Subcutaneous abdominal adipose tissue (tissue), 5 donors: ENCODE results near the gene CDC20.

Experiments
- H3K27ac ChIP-seq: one replicate; pipeline ENCODE4 v1.7.0; 2013; ENCODE audit warnings: low read depth, mild to moderate bottlenecking, inconsistent platforms, low read length, moderate library complexity
- H3K27me3 ChIP-seq, 5 donors: one replicate each; pipeline ENCODE4 v1.7.0; 2013; ENCODE audit warnings: low read length in 5 of 5, inconsistent platforms in 1 of 5; ENCODE audit not compliant: control insufficient read depth in 5 of 5, insufficient read depth in 4 of 5
- H3K36me3 ChIP-seq, 5 donors: one replicate each; pipeline ENCODE4 v1.7.0; 2013; ENCODE audit warnings: low read length in 5 of 5; ENCODE audit not compliant: control insufficient read depth in 5 of 5, insufficient read depth in 5 of 5
- H3K4me1 ChIP-seq, 5 donors: one replicate each; pipeline ENCODE4 v1.7.0; 2013; ENCODE audit warnings: low read length in 5 of 5, mild to moderate bottlenecking in 3 of 5, moderate library complexity in 1 of 5; ENCODE audit not compliant: control insufficient read depth in 5 of 5, insufficient read depth in 5 of 5
- H3K4me3 ChIP-seq, 5 donors: one replicate each; pipeline ENCODE4 v1.7.0; 2013; ENCODE audit warnings: low read length in 5 of 5, low read depth in 1 of 5
- H3K9ac ChIP-seq, 5 donors: one replicate each; pipeline ENCODE4 v1.7.0; 2013; ENCODE audit warnings: low read length in 5 of 5, mild to moderate bottlenecking in 4 of 5, moderate library complexity in 3 of 5
- H3K9me3 ChIP-seq, 5 donors: one replicate each; pipeline ENCODE4 v1.7.0; 2013; ENCODE audit warnings: low read length in 5 of 5; ENCODE audit not compliant: control insufficient read depth in 5 of 5
- donor health status: healthy.
- donor health status: healthy.
- donor health status: healthy.
- donor health status: healthy.
- donor health status: healthy.

Gene CDC20

GRCh38 chr1:43316738-43317520 lies 41.9 kb upstream of the CDC20 start:
- H3K9me3 ChIP-seq: no peaks in the 10 kb centered on the region
- H3K9ac ChIP-seq: no peak overlapping the region
- no peaks in the 10 kb centered on the region for H3K27me3 ChIP-seq
- no peak overlapping the region for H3K27ac ChIP-seq
- no peak overlapping the region for H3K4me3 ChIP-seq
- peaks cover 0 to 75% (median 48%) of the 10 kb centered on the region in 5 donors for H3K36me3 ChIP-seq
- peaks cover 9 to 68% (median 43%) of the 10 kb centered on the region in 5 donors for H3K4me1 ChIP-seq

GRCh38 chr1:43317817-43318471 lies 40.8 kb upstream of the CDC20 start:
- H3K4me1 ChIP-seq: peaks cover 6 to 59% (median 43%) of the 10 kb centered on the region in 5 donors
- H3K36me3 ChIP-seq: peaks cover 0 to 74% (median 45%) of the 10 kb centered on the region in 5 donors
- H3K27ac ChIP-seq: no peak overlapping the region
- no peak overlapping the region for H3K4me3 ChIP-seq
- no peak overlapping the region for H3K9ac ChIP-seq
- H3K9me3 ChIP-seq: no peaks in the 10 kb centered on the region
- no peaks in the 10 kb centered on the region for H3K27me3 ChIP-seq

- H3K27ac ChIP-seq: no peak overlapping the region
- no peaks in the 10 kb centered on the region for H3K9me3 ChIP-seq
- H3K4me1 ChIP-seq: peaks cover 6 to 51% (median 37%) of the 10 kb centered on the region in 5 donors
- peaks cover 0 to 71% (median 42%) of the 10 kb centered on the region in 5 donors for H3K36me3 ChIP-seq
- no peak overlapping the region for H3K4me3 ChIP-seq
- no peak overlapping the region for H3K9ac ChIP-seq
- H3K27me3 ChIP-seq: no peaks in the 10 kb centered on the region
Observed at GRCh38 chr1:43318831-43319230, 40.0 kb upstream of the CDC20 start.

DNA sequence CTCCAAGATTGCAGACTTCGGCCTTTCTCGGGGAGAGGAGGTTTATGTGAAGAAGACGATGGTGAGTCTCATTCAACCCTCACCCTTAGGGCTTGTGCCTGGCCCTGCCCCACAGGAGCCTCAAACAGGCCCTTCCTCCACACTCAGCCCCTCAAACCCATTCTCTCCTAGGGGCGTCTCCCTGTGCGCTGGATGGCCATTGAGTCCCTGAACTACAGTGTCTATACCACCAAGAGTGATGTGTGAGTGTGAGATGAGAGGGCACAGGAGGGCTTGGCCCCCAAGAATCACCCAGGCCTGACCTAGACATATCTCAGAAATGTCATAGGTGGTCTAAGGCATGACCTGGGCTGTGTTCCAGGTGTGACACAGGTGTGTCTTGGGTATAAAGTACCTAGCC lies 39.5 kb upstream of the CDC20 start:
- Histone ChIP-seq H3K9me3 (peaks cover 0 to 1% (median 0%) of the 10 kb centered on the region in 5 donors), H3K36me3 (peaks cover 0 to 74% (median 45%) of the 10 kb centered on the region in 5 donors), H3K27me3 (no peaks in the 10 kb centered on the region), H3K27ac (no peak overlapping the region), H3K4me3 (no peak overlapping the region), H3K4me1 (peaks cover 6 to 47% (median 33%) of the 10 kb centered on the region in 5 donors), H3K9ac (no peak overlapping the region)

- Histone ChIP-seq H3K27ac (no peak overlapping the region), H3K9ac (no peak overlapping the region), H3K9me3 (peaks cover 0 to 6% (median 3%) of the 10 kb centered on the region in 5 donors), H3K4me3 (no peak overlapping the region), H3K27me3 (no peaks in the 10 kb centered on the region), H3K36me3 (peaks cover 0 to 79% (median 47%) of the 10 kb centered on the region in 5 donors), H3K4me1 (peaks cover 6 to 44% (median 32%) of the 10 kb centered on the region in 5 donors)
Observed at GRCh38 chr1:43319766-43320165, 39.0 kb upstream of the CDC20 start.

DNA sequence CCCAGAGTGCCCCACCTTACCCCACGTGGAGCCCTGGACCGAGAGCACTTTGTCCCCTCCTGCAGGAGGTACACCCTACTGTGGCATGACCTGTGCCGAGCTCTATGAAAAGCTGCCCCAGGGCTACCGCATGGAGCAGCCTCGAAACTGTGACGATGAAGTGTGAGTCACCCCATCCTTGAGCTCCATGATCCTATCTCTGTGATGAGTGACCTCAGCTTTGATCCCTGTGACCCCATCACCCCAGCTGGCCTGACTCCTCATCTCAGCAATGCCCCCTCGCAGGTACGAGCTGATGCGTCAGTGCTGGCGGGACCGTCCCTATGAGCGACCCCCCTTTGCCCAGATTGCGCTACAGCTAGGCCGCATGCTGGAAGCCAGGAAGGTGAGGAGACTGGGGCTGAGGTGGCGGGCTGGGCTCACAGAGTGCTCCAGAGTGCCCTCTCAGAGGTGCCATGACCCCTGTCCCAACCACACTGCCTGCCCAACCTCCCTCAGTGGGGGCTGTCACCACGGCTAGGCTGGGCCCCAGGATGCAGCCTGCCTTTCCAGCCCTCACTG lies 37.4 kb upstream of the CDC20 start:
- H3K36me3 ChIP-seq: peaks cover 0 to 71% (median 47%) of the 10 kb centered on the region in 5 donors
- no peak overlapping the region for H3K27ac ChIP-seq
- no peaks in the 10 kb centered on the region for H3K27me3 ChIP-seq
- H3K9ac ChIP-seq: no peak overlapping the region
- H3K9me3 ChIP-seq: peaks cover 0 to 10% (median 6%) of the 10 kb centered on the region in 5 donors
- no peak overlapping the region for H3K4me3 ChIP-seq
- H3K4me1 ChIP-seq: peaks cover 3 to 29% (median 21%) of the 10 kb centered on the region in 5 donors

DNA sequence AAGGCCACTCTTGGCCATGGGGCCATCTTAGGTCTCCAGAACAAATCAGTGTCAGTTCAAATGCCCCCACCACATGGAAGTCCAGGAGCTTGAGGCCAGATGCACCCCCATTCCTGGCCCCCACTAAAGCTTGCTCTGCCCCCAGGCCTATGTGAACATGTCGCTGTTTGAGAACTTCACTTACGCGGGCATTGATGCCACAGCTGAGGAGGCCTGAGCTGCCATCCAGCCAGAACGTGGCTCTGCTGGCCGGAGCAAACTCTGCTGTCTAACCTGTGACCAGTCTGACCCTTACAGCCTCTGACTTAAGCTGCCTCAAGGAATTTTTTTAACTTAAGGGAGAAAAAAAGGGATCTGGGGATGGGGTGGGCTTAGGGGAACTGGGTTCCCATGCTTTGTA lies 36.3 kb upstream of the CDC20 start:
- Histone ChIP-seq H3K27me3 (no peaks in the 10 kb centered on the region), H3K27ac (no peak overlapping the region), H3K9me3 (peaks cover 0 to 11% (median 6%) of the 10 kb centered on the region in 5 donors), H3K9ac (no peak overlapping the region), H3K4me1 (peaks cover 2 to 18% (median 15%) of the 10 kb centered on the region in 5 donors), H3K4me3 (no peak overlapping the region), H3K36me3 (peaks cover 0 to 60% (median 43%) of the 10 kb centered on the region in 5 donors)

DNA sequence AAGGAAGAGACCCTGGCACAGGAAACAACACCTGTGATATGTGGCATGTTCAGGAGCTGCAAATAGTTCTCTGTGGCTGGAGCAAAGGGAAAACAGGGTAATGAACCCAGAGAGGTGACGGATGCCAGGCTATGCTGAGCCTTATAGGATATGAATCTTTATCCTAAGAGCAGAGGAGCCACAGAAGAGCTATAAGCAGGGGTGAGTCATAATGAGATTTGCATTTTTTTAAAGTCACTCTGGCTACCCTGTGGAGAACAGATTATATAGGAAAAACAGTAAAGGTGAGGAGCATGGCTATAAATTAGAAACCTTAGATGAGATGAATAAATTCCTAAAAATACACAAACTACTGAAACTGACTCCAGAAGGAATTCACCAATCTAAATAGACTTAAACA lies 34.0 kb upstream of the CDC20 start:
- no peaks in the 10 kb centered on the region for H3K27me3 ChIP-seq
- peaks cover 0 to 40% (median 33%) of the 10 kb centered on the region in 5 donors for H3K36me3 ChIP-seq
- H3K4me1 ChIP-seq: peaks cover 0 to 3% (median 2%) of the 10 kb centered on the region in 5 donors
- no peak overlapping the region for H3K4me3 ChIP-seq
- peaks cover 0 to 19% (median 7%) of the 10 kb centered on the region in 5 donors for H3K9me3 ChIP-seq
- no peak overlapping the region for H3K27ac ChIP-seq
- H3K9ac ChIP-seq: no peak overlapping the region

GRCh38 chr1:43325381-43325780 lies 33.4 kb upstream of the CDC20 start:
- Histone ChIP-seq H3K9ac (no peak overlapping the region), H3K27me3 (no peaks in the 10 kb centered on the region), H3K4me3 (no peak overlapping the region), H3K36me3 (peaks cover 0 to 35% (median 29%) of the 10 kb centered on the region in 5 donors), H3K4me1 (peaks cover 2 to 8% (median 8%) of the 10 kb centered on the region in 5 donors), H3K9me3 (peaks cover 0 to 19% (median 7%) of the 10 kb centered on the region in 5 donors), H3K27ac (no peak overlapping the region)
